HCEC 1CT (cell line): ENCODE results near the gene CCDC171.
"Not testable (repeated sequence)": the region's sequence is repeated elsewhere in the genome, so short reads cannot be mapped to it uniquely, and the experiment has no call there.

ENCODE experiments used
- DNase-seq: peaks from one replicate; pipeline ENCODE4 v3.0.0-alpha.2; 2017

The CCDC171 gene

DNA sequence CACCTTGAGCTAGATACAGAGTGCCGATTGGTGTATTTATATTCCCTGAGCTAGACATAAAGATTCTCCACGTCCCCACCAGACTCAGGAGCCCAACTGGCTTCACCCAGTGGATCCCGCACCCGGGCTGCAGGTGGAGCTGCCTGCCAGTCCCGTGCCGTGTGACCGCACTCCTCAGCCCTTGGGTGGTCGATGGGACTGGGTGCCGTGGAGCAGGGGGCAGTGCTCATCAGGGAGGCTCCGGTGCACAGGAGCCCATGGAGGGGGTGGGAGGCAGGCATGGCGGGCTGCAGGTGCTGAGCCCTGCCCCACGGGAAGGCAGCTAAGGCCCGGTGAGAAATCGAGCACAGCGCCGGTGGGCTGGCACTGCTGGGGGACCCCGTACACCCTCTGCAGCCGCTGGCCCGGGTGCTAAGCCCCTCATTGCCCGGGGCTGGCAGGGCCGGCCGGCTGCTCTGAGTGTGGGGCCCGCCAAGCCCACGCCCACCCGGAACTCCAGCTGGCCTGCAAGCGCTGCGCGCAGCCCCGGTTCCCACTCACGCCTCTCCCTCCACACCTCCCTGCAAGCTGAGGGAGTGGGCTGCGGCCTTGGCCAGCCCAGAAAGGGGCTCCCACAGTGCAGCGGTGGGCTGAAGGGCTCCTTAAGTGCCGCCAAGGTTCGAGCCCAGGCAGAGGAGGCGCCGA, 147.2 kb downstream of the CCDC171 start:
- DNase-seq = not testable (repeated sequence)

DNA sequence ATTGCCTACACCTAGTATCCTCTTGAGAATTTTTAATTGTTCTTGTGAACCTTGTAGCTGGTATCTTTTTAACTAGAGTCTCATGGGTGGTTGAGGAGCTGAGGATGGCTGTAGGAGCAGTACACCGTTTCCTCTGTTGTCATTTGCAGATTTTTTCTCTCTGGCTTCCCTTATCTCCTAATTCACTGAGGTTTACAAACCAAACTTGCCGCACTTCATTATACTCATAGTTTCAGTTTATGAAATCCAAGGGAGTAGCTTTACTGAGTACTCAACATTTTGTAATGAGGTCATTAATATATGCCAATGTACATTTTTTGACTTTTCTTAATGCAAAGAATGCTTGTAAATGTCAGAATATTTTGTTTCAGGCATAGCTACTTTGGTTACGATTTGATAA, 154.2 kb downstream of the CCDC171 start:
- DNase-seq = no peak

- no peak for DNase-seq
Observed at GRCh38 chr9:15711531-15711930, 158.7 kb downstream of the CCDC171 start.

DNA sequence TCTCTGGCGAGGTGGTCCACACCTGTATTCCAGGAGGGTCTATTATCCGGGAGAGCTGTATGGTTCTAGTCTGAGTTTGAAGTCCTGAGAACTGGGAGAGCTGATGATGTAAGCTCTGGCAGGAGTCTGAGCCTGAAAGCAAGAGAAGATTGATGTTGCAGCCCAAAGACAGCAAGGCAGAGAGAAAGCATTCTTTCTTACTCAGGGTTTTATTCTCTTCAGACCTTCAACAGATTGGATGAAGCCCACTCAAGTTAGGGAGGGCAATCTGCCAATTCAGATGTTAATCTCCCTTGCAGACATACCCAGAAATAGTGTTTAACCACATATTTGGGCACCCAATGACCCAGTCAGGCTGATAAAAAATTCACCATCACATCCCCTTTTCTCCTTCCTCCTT, 159.1 kb downstream of the CCDC171 start:
- DNase-seq = no peak

- DNase-seq = no peak
Observed at GRCh38 chr9:15714746-15715145, 161.9 kb downstream of the CCDC171 start.

DNA sequence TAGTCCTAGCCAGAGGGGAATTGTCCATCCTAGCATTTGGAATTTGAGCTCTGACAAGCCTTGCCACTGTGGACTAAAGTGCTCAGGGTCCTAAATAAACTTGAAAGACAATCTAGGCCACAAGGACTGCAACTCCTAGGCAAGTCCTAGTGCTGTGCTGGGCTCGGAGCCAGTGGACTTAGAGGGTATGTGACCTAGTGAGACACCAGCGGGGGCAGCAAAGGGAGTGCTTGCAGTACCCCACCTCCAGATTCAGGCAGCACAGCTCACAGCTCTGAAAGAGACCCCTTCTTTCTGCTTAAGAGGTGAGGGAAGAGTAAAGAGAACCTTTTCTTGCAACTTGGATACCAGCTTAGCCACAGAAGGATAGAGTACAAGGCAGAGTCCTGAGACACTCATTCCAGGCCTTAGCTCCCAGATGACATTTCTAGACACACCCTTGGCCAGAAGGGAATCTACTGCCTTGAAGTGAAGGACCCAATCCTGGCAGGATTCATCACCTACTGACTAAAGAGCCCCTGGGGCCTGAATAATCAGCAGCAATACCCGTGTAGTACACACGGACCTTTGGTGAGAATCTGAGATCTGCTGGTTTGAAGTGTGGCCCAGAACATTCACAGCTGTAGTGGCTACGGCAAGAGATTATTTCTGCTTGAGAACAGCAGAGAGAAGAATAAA, 164.6 kb downstream of the CCDC171 start:
- no peak for DNase-seq

DNA sequence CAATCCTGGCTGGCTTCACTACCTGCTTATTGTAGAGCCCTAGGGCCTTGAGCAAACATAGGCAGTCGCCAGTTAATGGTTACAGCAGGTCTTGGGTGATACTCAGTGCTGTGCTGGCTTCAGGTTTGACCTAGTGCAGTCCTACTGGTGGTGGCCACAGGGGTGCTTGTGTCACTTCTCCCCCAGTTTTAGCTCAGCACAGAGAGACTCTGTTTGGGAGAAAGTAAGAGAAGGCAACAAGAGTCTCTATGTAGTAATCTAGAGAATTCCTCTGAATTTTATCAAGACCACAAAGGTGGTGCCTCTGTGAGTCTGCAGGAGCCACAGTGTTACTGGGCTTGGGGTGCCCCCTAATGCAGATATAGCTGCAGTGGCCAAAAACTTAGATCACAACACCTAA, 165.6 kb downstream of the CCDC171 start:
- no peak for DNase-seq

DNA sequence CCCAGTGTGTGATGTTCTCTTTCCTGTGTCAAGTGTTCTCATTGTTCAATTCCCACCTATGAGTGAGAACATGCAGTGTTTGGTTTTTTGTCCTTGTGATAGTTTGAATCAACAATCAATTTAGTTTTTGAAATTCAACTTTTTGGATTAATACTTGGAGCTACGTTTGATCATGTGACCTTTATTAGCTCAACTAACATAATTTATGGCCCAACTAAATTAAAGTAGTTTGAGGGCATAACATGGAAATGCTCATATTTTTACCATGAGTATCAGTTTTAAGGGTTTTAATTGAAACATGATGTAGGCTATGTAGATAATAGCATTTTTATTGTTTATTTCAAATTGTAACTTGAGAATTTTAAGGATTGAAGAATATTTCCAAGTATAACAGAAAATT, 168.0 kb downstream of the CCDC171 start:
- DNase-seq = no peak

GRCh38 chr9:15722888-15723287, 170.0 kb downstream of the CCDC171 start:
- no peak for DNase-seq

- DNase-seq = peak; percentile 46
Observed at GRCh38 chr9:15724016-15724415, 171.2 kb downstream of the CCDC171 start.

DNA sequence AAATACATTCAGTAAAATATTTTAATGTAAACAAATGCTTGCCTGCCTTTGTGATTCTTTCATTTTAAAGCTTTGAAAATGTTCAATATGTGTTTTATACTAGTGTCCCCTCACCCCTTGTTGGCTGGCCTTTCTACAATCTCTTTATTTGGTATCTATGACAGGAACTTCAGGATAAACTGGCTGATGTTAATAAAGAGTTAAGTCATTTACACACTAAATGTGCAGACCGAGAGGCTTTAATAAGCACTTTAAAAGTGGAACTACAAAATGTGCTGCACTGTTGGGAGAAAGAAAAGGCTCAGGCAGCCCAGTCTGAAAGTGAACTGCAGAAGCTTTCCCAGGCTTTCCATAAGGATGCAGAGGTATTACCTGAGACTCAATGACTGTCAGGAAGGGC, 171.8 kb downstream of the CCDC171 start:
- DNase-seq = no peak

GRCh38 chr9:15725953-15726352, 173.1 kb downstream of the CCDC171 start:
- no peak for DNase-seq

- DNase-seq = no peak
Observed at GRCh38 chr9:15729507-15729906, 176.7 kb downstream of the CCDC171 start.

GRCh38 chr9:15735083-15735857, 182.4 kb downstream of the CCDC171 start:
- DNase-seq = peak; percentile 92

GRCh38 chr9:15736569-15736968, 183.7 kb downstream of the CCDC171 start:
- DNase-seq = no peak

GRCh38 chr9:15738011-15738410, 185.2 kb downstream of the CCDC171 start:
- DNase-seq = peak; percentile 25

DNA sequence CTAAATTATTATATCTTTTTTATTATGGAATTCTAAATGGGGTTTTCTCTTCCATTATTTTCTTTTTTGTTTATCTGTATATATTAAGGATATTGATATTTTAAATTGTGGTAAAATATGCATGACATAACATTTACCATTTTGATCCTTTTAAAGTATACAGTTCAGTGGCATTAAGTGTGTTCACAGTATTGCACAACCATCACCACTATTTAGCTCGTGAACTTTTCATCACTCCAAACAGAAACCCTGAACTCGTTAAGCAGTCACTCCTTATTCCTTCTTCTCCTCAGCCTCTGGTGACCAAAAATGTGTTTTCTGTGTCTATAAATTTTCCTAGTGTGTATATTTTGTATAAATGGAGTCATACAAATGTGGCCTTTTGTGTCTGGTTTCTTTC, 188.2 kb downstream of the CCDC171 start:
- no peak for DNase-seq

- no peak for DNase-seq
Observed at GRCh38 chr9:15743512-15743911, 190.7 kb downstream of the CCDC171 start.

- DNase-seq = no peak
Observed at GRCh38 chr9:15744196-15744595, 191.4 kb downstream of the CCDC171 start.

- no peak for DNase-seq
Observed at GRCh38 chr9:15746905-15747304, 194.1 kb downstream of the CCDC171 start.

DNA sequence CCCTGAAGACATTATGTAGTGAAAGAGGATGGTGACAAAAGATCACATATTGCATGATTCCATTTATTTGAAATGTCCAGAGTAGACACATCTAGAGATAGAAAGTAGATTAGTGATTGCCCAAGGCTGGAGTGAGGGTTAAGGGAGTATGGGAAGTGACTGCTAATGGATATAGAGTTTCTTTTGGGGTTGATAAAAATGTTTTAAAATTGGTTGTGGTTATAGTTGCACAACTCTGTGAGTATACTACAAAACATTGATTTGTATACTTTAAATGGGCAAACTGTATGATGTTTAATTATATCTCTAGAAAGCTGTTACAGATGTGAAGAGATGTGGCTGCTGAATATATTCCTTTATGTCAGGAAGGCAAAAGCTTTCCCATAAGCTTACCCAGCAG, 202.8 kb downstream of the CCDC171 start:
- DNase-seq = peak; percentile 23

GRCh38 chr9:15761551-15761950, 208.7 kb downstream of the CCDC171 start:
- no peak for DNase-seq

DNA sequence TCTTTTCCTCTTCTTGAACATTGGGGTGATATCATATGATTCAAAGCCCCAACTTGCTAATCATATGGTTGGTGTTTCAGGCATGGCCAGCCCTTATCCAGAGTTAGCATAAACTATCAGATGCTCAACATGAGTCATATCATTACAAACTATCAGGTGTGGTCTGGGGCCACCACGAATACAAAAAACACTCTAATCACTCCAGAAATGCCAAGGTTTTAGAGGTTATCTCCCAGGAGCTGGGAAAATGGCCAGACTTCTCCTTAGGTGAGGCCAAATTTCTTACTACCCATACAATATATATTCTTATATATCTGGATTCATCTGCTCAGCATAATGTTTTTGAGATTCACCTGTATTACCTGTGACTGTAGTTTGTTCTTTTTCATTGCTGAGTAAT, 210.5 kb downstream of the CCDC171 start:
- no peak for DNase-seq

- no peak for DNase-seq
Observed at GRCh38 chr9:15764131-15764530, 211.3 kb downstream of the CCDC171 start.
